Measurements from ENCODE around the gene TMED3.

- TF ChIP-seq MAFG (tag; conservative IDR thresholded peaks at IDR 0.05) (no peak), FOXA3 (CRISPR knock-in tag; conservative IDR thresholded peaks at IDR 0.05 in 1 of 2, IDR thresholded peaks at IDR 0.05 in 1 of 2) (no peak)
Observed at GRCh38 chr15:79311901-79312553, 1.1 kb downstream of the TMED3 start.
